Astrocyte of the hippocampus (primary cell): ENCODE results near the gene GORAB.

Experiments
- DNase-seq: peaks from one replicate; pipeline ENCODE4 v3.0.0; 2011; ENCODE audit warnings: low read depth, low spot score

The GORAB gene

GRCh38 chr1:170590921-170591705 lies 59.1 kb downstream of the GORAB start:
- no peak for DNase-seq

- peak; percentile 11 for DNase-seq
Measured at GRCh38 chr1:170592591-170593111, 60.7 kb downstream of the GORAB start.

GRCh38 chr1:170593173-170594011 lies 61.4 kb downstream of the GORAB start:
- DNase-seq: peak; percentile 11

GRCh38 chr1:170594066-170594626 lies 62.2 kb downstream of the GORAB start:
- DNase-seq: no peak

GRCh38 chr1:170596701-170597100 lies 64.7 kb downstream of the GORAB start:
- DNase-seq: no peak

- DNase-seq: no peak
Measured at GRCh38 chr1:170598618-170599017, 66.7 kb downstream of the GORAB start.

GRCh38 chr1:170599033-170599432 lies 67.1 kb downstream of the GORAB start:
- no peak for DNase-seq

GRCh38 chr1:170601866-170602265 lies 69.9 kb downstream of the GORAB start:
- DNase-seq: no peak
